ENCODE results near the gene DENND6B. TPM values are rescaled to one million over a fixed set of nuclear protein-coding genes. Genes with fewer than 3 reads are reported as not detected.

Gene DENND6B
- total RNA-seq, 1 donor = 9.2 TPM

DNA sequence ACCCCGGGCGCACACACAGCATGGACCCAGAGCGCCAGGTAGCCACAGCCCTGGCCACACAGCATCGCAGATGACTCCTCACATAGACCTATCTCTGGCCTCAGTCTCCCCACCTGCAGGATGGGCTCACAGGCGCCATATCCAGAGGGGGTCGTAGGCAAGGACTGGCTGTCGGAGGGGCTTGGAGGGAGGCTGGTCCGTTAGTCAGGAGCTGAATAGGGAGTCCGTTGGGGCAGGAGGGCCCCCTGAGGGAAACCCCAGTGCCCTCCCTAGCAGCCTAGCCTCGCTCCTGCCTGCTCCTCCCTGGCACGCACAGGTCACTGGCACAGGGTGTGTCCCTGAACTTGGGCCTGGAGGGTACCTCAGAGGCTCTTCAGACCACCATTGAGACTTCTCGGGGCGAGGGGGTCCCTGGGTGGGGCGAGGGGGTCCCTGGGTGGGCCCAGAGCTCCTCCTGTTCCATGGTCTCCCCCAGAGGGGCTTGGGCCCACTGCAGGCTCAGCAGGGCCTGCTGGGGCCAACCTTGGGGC, 21.4 kb downstream of the DENND6B start:
- DNase-seq (ENCODE audit: low read depth in 2 of 3, low spot score in 2 of 3) = no peak

- DNase-seq (ENCODE audit: low read depth in 2 of 3, low spot score in 2 of 3) = no peak
Measured at GRCh38 chr22:50304528-50305392, 22.1 kb downstream of the DENND6B start.

GRCh38 chr22:50303848-50304527, 22.8 kb downstream of the DENND6B start:
- DNase-seq (ENCODE audit: low read depth in 2 of 3, low spot score in 2 of 3) = peak in 1 of 3 donors; percentile 49

GRCh38 chr22:50303515-50303847, 23.3 kb downstream of the DENND6B start:
- DNase-seq (ENCODE audit: low read depth in 2 of 3, low spot score in 2 of 3) = no peak

GRCh38 chr22:50302564-50302963, 24.2 kb downstream of the DENND6B start:
- no peak for DNase-seq (ENCODE audit: low read depth in 2 of 3, low spot score in 2 of 3)

- DNase-seq (ENCODE audit: low read depth in 2 of 3, low spot score in 2 of 3) = no peak
Measured at GRCh38 chr22:50302041-50302541, 24.7 kb downstream of the DENND6B start.

DNA sequence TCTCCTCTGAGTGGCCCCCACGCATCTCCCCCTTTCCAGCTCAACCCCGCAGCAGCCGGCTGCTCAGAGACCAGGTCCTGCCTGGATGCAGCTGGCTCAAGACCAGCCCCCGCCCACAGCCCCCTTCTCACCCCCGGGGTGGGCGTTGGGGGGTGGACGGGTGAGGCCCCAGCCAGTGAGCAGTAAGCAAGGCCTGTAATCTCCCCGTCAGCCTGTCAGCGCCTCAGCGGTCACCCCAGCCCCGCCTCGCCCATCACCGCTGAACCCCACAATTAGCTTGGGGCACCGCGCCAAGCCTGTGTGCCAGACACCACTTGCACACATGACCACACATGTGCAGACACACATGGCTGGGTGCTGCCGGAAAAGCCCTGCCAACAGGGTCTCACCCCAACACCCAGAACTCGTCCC, 25.2 kb downstream of the DENND6B start:
- no peak for DNase-seq (ENCODE audit: low read depth in 2 of 3, low spot score in 2 of 3)

GRCh38 chr22:50300620-50301257, 26.1 kb downstream of the DENND6B start:
- DNase-seq (ENCODE audit: low read depth in 2 of 3, low spot score in 2 of 3) = no peak

DNA sequence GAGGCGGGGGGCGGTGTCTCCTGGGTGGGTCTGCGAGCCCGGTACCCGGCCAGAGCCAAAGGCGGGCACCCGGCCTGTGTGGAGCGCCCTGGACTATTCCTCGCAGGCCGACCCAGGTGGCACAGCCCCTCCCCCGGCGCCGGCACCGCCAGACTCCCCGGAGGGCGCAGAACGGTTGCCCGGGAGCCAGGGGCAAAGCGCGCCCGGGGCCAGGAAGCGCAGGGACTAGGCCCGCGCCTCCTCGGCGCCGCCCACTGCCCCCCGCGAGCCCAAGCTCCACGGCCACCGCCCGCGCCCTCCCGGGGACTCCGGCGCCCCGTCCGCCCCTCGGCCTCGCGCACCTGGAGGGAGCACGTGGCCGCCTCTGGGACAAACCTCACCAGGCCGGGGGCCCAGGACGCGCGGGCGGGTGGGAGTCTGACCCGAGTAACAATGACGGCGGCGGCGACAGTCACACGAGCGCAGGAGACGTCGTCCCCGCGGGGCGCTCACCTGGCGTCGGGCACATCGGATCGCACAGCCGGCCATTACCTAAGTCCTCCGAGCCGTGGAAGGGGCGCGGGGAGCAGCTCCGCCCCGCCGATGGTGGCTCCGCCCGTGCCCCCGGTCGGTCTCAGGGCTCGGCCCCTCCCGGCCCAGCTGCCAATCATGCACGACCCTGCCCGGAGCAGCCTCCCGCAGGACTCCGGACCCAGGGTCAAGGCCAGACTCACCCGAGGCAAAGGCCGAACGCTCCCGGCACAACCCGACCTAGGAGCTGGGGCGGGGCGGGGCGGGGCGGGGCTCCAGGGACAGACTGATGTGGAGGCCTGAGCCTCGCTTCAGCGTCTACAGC, 26.8 kb downstream of the DENND6B start:
- no peak for DNase-seq (ENCODE audit: low read depth in 2 of 3, low spot score in 2 of 3)

- DNase-seq (ENCODE audit: low read depth in 2 of 3, low spot score in 2 of 3) = peak in 1 of 3 donors; percentile 52
Measured at GRCh38 chr22:50298937-50299784, 27.7 kb downstream of the DENND6B start.

DNA sequence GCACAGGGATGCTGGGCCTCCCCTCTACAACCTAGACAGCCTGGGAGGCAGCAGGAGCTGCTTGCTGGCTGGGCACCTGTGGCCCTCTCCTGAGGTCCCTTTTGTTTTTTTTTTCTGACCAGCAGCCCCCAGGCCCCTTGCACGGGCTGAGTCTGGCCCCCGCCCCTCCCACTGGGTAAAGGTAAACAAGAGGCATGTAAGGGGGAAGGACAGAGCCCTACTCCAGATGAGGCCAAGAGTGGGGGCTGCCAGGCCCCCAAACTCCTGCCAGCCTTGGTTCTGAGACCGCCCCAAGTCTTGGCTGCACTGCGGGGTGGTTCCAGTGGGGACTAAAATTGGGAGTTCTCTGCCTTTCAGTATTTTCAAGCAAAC, 28.6 kb downstream of the DENND6B start:
- no peak for DNase-seq (ENCODE audit: low read depth in 2 of 3, low spot score in 2 of 3)

GRCh38 chr22:50297510-50298265, 29.1 kb downstream of the DENND6B start:
- no peak for DNase-seq (ENCODE audit: low read depth in 2 of 3, low spot score in 2 of 3)

DNA sequence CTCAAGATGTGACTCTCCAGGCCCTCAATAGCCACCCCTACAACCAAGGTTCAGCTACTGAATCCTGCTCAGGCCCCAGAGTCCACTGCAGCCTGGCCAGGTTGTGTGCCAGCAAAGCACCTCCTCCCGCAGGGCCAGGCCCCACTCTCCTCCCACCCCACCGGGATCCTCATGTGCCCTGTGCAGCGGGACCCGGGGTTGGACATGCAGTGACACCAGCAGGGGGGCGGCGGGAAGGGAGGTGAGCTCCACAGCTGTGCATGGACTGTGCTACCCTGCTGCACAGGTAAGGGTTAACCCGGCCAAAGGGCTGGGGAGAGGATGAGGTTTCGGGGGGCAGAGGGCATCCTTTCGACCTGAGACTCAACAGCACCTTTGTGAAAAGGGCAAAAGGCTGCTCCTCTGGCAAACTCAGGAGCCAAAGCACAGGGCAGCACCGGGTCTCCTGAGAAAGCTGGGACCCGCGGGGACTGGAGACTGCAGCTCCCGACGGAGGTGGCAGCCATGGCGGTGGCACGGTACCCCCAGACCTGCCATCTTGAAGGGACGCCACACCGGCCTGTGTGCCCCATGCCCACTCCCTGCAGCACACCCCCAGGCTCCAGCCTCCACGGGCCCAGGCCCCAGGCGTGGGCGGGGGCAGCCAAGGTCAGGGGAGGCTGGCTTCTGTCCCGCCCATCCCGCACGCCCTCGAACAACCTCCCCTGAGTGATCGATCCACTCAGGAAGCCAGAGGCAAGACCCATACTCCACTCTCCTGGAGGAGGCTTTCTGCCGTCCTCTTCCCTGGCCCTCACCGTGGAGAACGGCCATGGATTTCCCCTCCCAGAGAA, 29.9 kb downstream of the DENND6B start:
- DNase-seq (ENCODE audit: low read depth in 2 of 3, low spot score in 2 of 3) = no peak

DNA sequence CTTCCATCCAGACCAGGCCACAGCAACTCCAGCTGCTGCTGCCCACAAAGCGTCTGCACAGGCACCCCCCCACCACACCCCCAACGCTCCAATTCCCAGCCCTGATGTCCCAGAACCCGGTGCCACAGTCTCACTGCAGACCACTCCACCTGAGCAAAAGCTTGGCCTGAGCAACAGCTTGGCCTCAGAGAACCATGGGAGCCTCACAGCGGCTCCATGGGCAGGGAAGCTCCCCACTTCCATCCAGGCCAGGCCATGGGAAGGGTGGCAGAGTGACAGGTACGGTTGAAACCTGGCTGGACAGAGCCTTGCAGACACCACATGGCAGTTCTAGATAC, 32.5 kb downstream of the DENND6B start:
- DNase-seq (ENCODE audit: low read depth in 2 of 3, low spot score in 2 of 3) = no peak

- peak in 2 of 3 donors; percentile 76 to 77 for DNase-seq (ENCODE audit: low read depth in 2 of 3, low spot score in 2 of 3)
Measured at GRCh38 chr22:50293441-50294318, 33.1 kb downstream of the DENND6B start.

GRCh38 chr22:50292643-50293440, 34.0 kb downstream of the DENND6B start:
- peak in 1 of 3 donors; percentile 70 for DNase-seq (ENCODE audit: low read depth in 2 of 3, low spot score in 2 of 3)

Measured in hematopoietic multipotent progenitor cell (in vitro differentiated cells).